ENCODE results near the gene UMAD1.

Gene UMAD1

GRCh38 chr7:7640221-7641128, at the start of gene UMAD1:
Gene UMAD1, plus strand, starts transcription at chr7:7640752. Its CDS starts 32,620 bp downstream, at chr7:7673372.
- 0 out of 2 replicates have a peak, but pooled peaks cover 1% of the 10 kb centered on the region for H3K4me1 ChIP-seq (ENCODE audit: control insufficient read depth, insufficient read depth, low read length)
- H3K4me3 ChIP-seq (ENCODE audit: low read length): peak within 1 kb of the TSS; percentile 96
- no peaks in the 10 kb centered on the region; the same call in 1 of the 2 replicates for H3K36me3 ChIP-seq (ENCODE audit: control insufficient read depth, insufficient read depth, low read length)
- WGBS (ENCODE audit: insufficient coverage, insufficient read length): no CpG with 5 or more reads among the region's 68 CpGs
- no peaks in the 10 kb centered on the region for H3K9me3 ChIP-seq (ENCODE audit: control insufficient read depth, insufficient read depth, low read length)
- H3K27me3 ChIP-seq (ENCODE audit: control insufficient read depth, insufficient read depth, low read length): no peaks in the 10 kb centered on the region
- H3K27ac ChIP-seq (ENCODE audit: low read length): no peak within 1 kb of the TSS
- DNase-seq (ENCODE audit: low read depth, low spot score): peak; percentile 99

GRCh38 chr7:7595451-7595850, 45.1 kb upstream of the UMAD1 start:
- Histone ChIP-seq H3K27ac (ENCODE audit: low read length) (no peak overlapping the region), H3K4me3 (ENCODE audit: low read length) (no peak overlapping the region), H3K36me3 (ENCODE audit: control insufficient read depth, insufficient read depth, low read length) (peaks cover 5% of the 10 kb centered on the region; the same call in 1 of the 2 replicates), H3K4me1 (ENCODE audit: control insufficient read depth, insufficient read depth, low read length) (no peaks in the 10 kb centered on the region), H3K27me3 (ENCODE audit: control insufficient read depth, insufficient read depth, low read length) (no peaks in the 10 kb centered on the region), H3K9me3 (ENCODE audit: control insufficient read depth, insufficient read depth, low read length) (no peaks in the 10 kb centered on the region)
- no CpG with 5 or more reads among the region's 1 CpG for WGBS (ENCODE audit: insufficient coverage, insufficient read length)
- no peak for DNase-seq (ENCODE audit: low read depth, low spot score)

DNA sequence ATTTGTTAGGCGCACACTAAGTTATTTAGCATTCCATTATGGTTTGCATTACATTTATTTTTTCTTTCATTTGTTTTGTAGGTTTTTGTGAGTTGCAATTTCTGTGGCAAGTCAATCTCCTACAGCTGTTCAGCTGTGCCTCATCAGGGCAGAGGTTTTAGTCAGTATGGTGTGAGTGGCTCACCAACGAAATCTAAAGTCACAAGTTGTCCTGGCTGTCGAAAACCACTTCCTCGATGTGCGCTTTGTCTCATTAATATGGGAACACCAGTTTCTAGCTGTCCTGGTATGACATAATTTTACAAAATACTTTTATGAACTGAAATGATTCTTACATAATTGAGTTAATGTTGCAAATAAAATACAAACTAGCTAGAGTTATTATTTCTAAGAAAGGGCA, 44.4 kb upstream of the UMAD1 start:
- Histone ChIP-seq H3K9me3 (ENCODE audit: control insufficient read depth, insufficient read depth, low read length) (no peaks in the 10 kb centered on the region), H3K4me3 (ENCODE audit: low read length) (no peak overlapping the region), H3K4me1 (ENCODE audit: control insufficient read depth, insufficient read depth, low read length) (no peaks in the 10 kb centered on the region), H3K36me3 (ENCODE audit: control insufficient read depth, insufficient read depth, low read length) (peaks cover 5% of the 10 kb centered on the region; the same call in 1 of the 2 replicates), H3K27me3 (ENCODE audit: control insufficient read depth, insufficient read depth, low read length) (no peaks in the 10 kb centered on the region), H3K27ac (ENCODE audit: low read length) (no peak overlapping the region)
- DNase-seq (ENCODE audit: low read depth, low spot score): no peak
- no CpG with 5 or more reads among the region's 5 CpGs for WGBS (ENCODE audit: insufficient coverage, insufficient read length)

DNA sequence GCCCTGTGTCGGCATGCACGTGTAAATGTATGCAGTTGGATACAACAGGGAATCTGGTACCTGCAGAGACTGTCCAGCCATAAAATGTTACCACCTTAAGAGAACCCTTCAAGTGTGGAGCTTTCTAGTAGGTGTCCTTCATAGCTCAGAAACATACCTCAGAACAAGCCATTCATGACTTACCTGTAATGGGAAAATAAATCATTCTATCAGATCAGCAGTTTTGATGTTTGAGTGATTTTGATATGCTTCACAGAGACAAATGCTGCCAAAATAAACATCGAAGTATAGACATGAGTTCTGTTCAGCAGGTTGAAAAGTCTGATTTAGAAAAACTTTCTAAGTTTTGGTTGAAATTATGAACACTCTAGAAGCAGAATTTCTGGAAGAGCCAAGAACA, 33.5 kb upstream of the UMAD1 start:
- Histone ChIP-seq H3K4me3 (ENCODE audit: low read length) (no peak overlapping the region), H3K27me3 (ENCODE audit: control insufficient read depth, insufficient read depth, low read length) (no peaks in the 10 kb centered on the region), H3K27ac (ENCODE audit: low read length) (no peak overlapping the region), H3K9me3 (ENCODE audit: control insufficient read depth, insufficient read depth, low read length) (no peaks in the 10 kb centered on the region), H3K36me3 (ENCODE audit: control insufficient read depth, insufficient read depth, low read length) (no peaks in the 10 kb centered on the region; the same call in 1 of the 2 replicates), H3K4me1 (ENCODE audit: control insufficient read depth, insufficient read depth, low read length) (no peaks in the 10 kb centered on the region)
- no peak for DNase-seq (ENCODE audit: low read depth, low spot score)
- no CpG with 5 or more reads among the region's 3 CpGs for WGBS (ENCODE audit: insufficient coverage, insufficient read length)

DNA sequence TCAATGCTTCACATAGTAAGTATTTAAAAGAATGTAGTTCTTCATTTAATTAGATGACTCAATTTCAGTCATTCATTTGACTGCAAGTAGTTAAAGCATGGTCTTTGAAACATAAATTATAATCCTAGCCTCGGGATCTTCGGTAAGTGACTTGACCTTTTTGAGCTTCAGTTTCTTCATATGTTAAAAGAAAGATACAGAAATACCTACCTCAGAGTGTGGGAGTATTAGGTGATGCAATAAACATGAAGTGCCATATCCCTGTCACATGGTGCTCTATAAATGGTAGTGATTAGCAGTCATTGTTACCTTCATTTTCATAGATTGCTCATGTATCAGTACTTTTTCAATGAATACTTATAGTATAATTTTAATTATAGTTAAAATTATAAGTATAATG, 31.2 kb upstream of the UMAD1 start:
- no peak for DNase-seq (ENCODE audit: low read depth, low spot score)

GRCh38 chr7:7612519-7612918, 28.0 kb upstream of the UMAD1 start:
- Histone ChIP-seq H3K4me1 (ENCODE audit: control insufficient read depth, insufficient read depth, low read length) (no peaks in the 10 kb centered on the region), H3K36me3 (ENCODE audit: control insufficient read depth, insufficient read depth, low read length) (no peaks in the 10 kb centered on the region), H3K27ac (ENCODE audit: low read length) (no peak overlapping the region), H3K9me3 (ENCODE audit: control insufficient read depth, insufficient read depth, low read length) (no peaks in the 10 kb centered on the region), H3K27me3 (ENCODE audit: control insufficient read depth, insufficient read depth, low read length) (no peaks in the 10 kb centered on the region), H3K4me3 (ENCODE audit: low read length) (no peak overlapping the region)
- DNase-seq (ENCODE audit: low read depth, low spot score): no peak
- WGBS (ENCODE audit: insufficient coverage, insufficient read length): no CpG with 5 or more reads among the region's 1 CpG

More for the DNA sequence above, 31.2 kb upstream of the UMAD1 start:
- H3K4me3 ChIP-seq (ENCODE audit: low read length): no peak overlapping the region
- WGBS (ENCODE audit: insufficient coverage, insufficient read length): no CpG with 5 or more reads among the region's 2 CpGs
- no peak overlapping the region for H3K27ac ChIP-seq (ENCODE audit: low read length)
- no peaks in the 10 kb centered on the region for H3K4me1 ChIP-seq (ENCODE audit: control insufficient read depth, insufficient read depth, low read length)
- no peaks in the 10 kb centered on the region for H3K27me3 ChIP-seq (ENCODE audit: control insufficient read depth, insufficient read depth, low read length)
- H3K36me3 ChIP-seq (ENCODE audit: control insufficient read depth, insufficient read depth, low read length): no peaks in the 10 kb centered on the region; the same call in 1 of the 2 replicates
- no peaks in the 10 kb centered on the region for H3K9me3 ChIP-seq (ENCODE audit: control insufficient read depth, insufficient read depth, low read length)

GRCh38 chr7:7613210-7613609, 27.3 kb upstream of the UMAD1 start:
- Histone ChIP-seq H3K27me3 (ENCODE audit: control insufficient read depth, insufficient read depth, low read length) (no peaks in the 10 kb centered on the region), H3K27ac (ENCODE audit: low read length) (no peak overlapping the region), H3K4me1 (ENCODE audit: control insufficient read depth, insufficient read depth, low read length) (no peaks in the 10 kb centered on the region), H3K36me3 (ENCODE audit: control insufficient read depth, insufficient read depth, low read length) (no peaks in the 10 kb centered on the region), H3K9me3 (ENCODE audit: control insufficient read depth, insufficient read depth, low read length) (no peaks in the 10 kb centered on the region), H3K4me3 (ENCODE audit: low read length) (no peak overlapping the region)
- no CpG with 5 or more reads among the region's 1 CpG for WGBS (ENCODE audit: insufficient coverage, insufficient read length)
- no peak for DNase-seq (ENCODE audit: low read depth, low spot score)

DNA sequence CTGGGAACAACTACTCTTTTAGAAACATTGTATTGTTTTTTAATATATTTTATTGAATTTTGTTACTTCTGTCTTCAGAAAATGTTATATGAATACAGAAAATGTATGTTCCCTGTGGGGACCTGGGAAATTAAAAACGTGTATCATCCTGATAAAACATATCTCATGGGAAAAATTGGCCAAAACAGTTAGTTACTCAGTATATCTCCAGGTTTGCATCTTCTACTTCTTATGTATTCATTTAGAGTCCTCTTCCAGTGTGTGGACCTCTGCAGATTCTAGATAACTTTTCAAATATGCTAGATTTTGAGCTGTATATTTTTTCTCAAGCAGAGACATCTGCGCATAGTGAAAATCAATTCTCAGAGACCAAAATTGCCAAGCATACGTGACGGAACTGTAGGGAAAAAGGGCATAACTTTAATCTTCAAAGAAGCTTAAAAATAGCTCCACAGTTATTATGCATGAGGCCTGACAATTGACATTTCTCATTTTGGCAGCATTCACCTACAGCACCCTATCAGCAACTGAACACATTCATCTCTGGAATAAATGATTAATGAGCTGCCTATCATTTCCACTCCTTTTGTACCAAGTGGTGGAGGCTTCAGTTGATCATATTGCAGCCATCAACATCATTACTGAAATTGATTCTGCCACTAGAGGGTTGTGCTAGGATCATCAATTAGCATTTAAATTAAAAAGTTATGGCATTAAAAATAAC, 26.4 kb upstream of the UMAD1 start:
- Histone ChIP-seq H3K27ac (ENCODE audit: low read length) (no peak overlapping the region), H3K27me3 (ENCODE audit: control insufficient read depth, insufficient read depth, low read length) (no peaks in the 10 kb centered on the region), H3K4me3 (ENCODE audit: low read length) (no peak overlapping the region), H3K4me1 (ENCODE audit: control insufficient read depth, insufficient read depth, low read length) (no peaks in the 10 kb centered on the region), H3K36me3 (ENCODE audit: control insufficient read depth, insufficient read depth, low read length) (no peaks in the 10 kb centered on the region), H3K9me3 (ENCODE audit: control insufficient read depth, insufficient read depth, low read length) (no peaks in the 10 kb centered on the region)
- no CpG with 5 or more reads among the region's 4 CpGs for WGBS (ENCODE audit: insufficient coverage, insufficient read length)
- no peak for DNase-seq (ENCODE audit: low read depth, low spot score)

GRCh38 chr7:7617550-7617949, 23.0 kb upstream of the UMAD1 start:
- H3K36me3 ChIP-seq (ENCODE audit: control insufficient read depth, insufficient read depth, low read length): no peaks in the 10 kb centered on the region
- H3K4me1 ChIP-seq (ENCODE audit: control insufficient read depth, insufficient read depth, low read length): no peaks in the 10 kb centered on the region
- no peaks in the 10 kb centered on the region for H3K9me3 ChIP-seq (ENCODE audit: control insufficient read depth, insufficient read depth, low read length)
- no peak overlapping the region for H3K27ac ChIP-seq (ENCODE audit: low read length)
- H3K4me3 ChIP-seq (ENCODE audit: low read length): no peak overlapping the region
- no CpG with 5 or more reads among the region's 3 CpGs for WGBS (ENCODE audit: insufficient coverage, insufficient read length)
- DNase-seq (ENCODE audit: low read depth, low spot score): no peak
- no peaks in the 10 kb centered on the region for H3K27me3 ChIP-seq (ENCODE audit: control insufficient read depth, insufficient read depth, low read length)

- no peaks in the 10 kb centered on the region for H3K27me3 ChIP-seq (ENCODE audit: control insufficient read depth, insufficient read depth, low read length)
- H3K27ac ChIP-seq (ENCODE audit: low read length): no peak overlapping the region
- H3K9me3 ChIP-seq (ENCODE audit: control insufficient read depth, insufficient read depth, low read length): no peaks in the 10 kb centered on the region
- no CpG with 5 or more reads among the region's 1 CpG for WGBS (ENCODE audit: insufficient coverage, insufficient read length)
- no peaks in the 10 kb centered on the region for H3K36me3 ChIP-seq (ENCODE audit: control insufficient read depth, insufficient read depth, low read length)
- H3K4me1 ChIP-seq (ENCODE audit: control insufficient read depth, insufficient read depth, low read length): no peaks in the 10 kb centered on the region
- no peak overlapping the region for H3K4me3 ChIP-seq (ENCODE audit: low read length)
- DNase-seq (ENCODE audit: low read depth, low spot score): no peak
Measured at GRCh38 chr7:7618410-7618809, 22.1 kb upstream of the UMAD1 start.
